Right atrium auricular region (tissue), 2 donors: ENCODE results near the gene PIGO. TPM values are rescaled to one million over a fixed set of nuclear protein-coding genes. Genes with fewer than 3 reads are reported as not detected.

ENCODE experiments used
- DNase-seq: peaks from one replicate; pipeline ENCODE4 v3.0.0-alpha.2; 2019; ENCODE audit warnings: low spot score
- H3K27ac ChIP-seq, 2 donors: fragments of 200-600 bp; sonication (generic); 1 replicate in 1 of 2; 2 replicates in 1 of 2; pipeline ENCODE4 v1.5.1; 2016 to 2019
- H3K27me3 ChIP-seq, 2 donors: fragments of 200-600 bp; sonication (generic); one replicate each; pipeline versions ENCODE4 v1.5.1 to v1.6.0; 2017 to 2019
- H3K36me3 ChIP-seq: fragments of 200-600 bp; sonication (generic); one replicate; pipeline ENCODE4 v1.5.1; 2016
- H3K4me1 ChIP-seq, 2 donors: fragments of 200-600 bp; sonication (generic); one replicate each; pipeline versions ENCODE4 v1.5.1 to v1.6.0; 2017 to 2019
- H3K4me3 ChIP-seq, 2 donors: fragments of 200-600 bp; sonication (generic); 1 replicate in 1 of 2; 2 replicates in 1 of 2; pipeline ENCODE4 v1.5.1; 2017 to 2019; ENCODE audit warnings: mild to moderate bottlenecking in 1 of 2, moderate library complexity in 1 of 2
- H3K9me3 ChIP-seq, 2 donors: fragments of 200-600 bp; sonication (generic); one replicate each; pipeline ENCODE4 v1.5.1; 2019
- CTCF ChIP-seq, 2 donors: fragments of 200-600 bp; sonication (generic); IDR thresholded peaks; one replicate each; pipeline ENCODE4 v1.5.1; 2019; ENCODE audit warnings: antibody characterized with exemption in 2 of 2
- total RNA-seq, 2 donors: library from RNA; depleted of rRNA; stranded (reverse); fragments of >200 nt; gene quantifications; one replicate each; pipeline ENCODE4 v1.1.0, GENCODE V29; 2016

The PIGO gene
- total RNA-seq, 2 donors from 2014 or later: 9.0 to 12.3 TPM

GRCh38 chr9:35060548-35061207, 35.7 kb downstream of the PIGO start:
- Histone ChIP-seq H3K27me3 (no peaks in the 10 kb centered on the region), H3K27ac (no peak overlapping the region), H3K4me3 (no peak overlapping the region), H3K9me3 (no peaks in the 10 kb centered on the region), H3K4me1 (no peaks in the 10 kb centered on the region), H3K36me3 (peaks cover 100% of the 10 kb centered on the region)
- no peak for TF ChIP-seq CTCF (IDR thresholded peaks at IDR 0.05)
- no peak for DNase-seq

- no peak overlapping the region for H3K27ac ChIP-seq
- no peaks in the 10 kb centered on the region for H3K27me3 ChIP-seq
- DNase-seq: no peak
- no peaks in the 10 kb centered on the region for H3K4me1 ChIP-seq
- H3K9me3 ChIP-seq: no peaks in the 10 kb centered on the region
- peaks cover 94% of the 10 kb centered on the region for H3K36me3 ChIP-seq
- TF ChIP-seq CTCF (IDR thresholded peaks at IDR 0.05): no peak
- no peak overlapping the region for H3K4me3 ChIP-seq
Measured at GRCh38 chr9:35059438-35059837, 37.0 kb downstream of the PIGO start.

GRCh38 chr9:35057271-35057620, 39.1 kb downstream of the PIGO start:
- Histone ChIP-seq H3K27ac (no peak overlapping the region), H3K4me3 (no peak overlapping the region), H3K27me3 (no peaks in the 10 kb centered on the region), H3K4me1 (no peaks in the 10 kb centered on the region), H3K9me3 (no peaks in the 10 kb centered on the region), H3K36me3 (peaks cover 75% of the 10 kb centered on the region)
- DNase-seq: no peak
- no peak for TF ChIP-seq CTCF (IDR thresholded peaks at IDR 0.05)

GRCh38 chr9:35056571-35057270, 39.7 kb downstream of the PIGO start:
- Histone ChIP-seq H3K4me1 (no peaks in the 10 kb centered on the region), H3K4me3 (no peak overlapping the region), H3K27me3 (no peaks in the 10 kb centered on the region), H3K36me3 (peaks cover 73% of the 10 kb centered on the region), H3K9me3 (no peaks in the 10 kb centered on the region), H3K27ac (no peak overlapping the region)
- TF ChIP-seq CTCF (IDR thresholded peaks at IDR 0.05): no peak
- DNase-seq: no peak

GRCh38 chr9:35054871-35055644, 41.3 kb downstream of the PIGO start:
- no peak for DNase-seq
- no peaks in the 10 kb centered on the region for H3K9me3 ChIP-seq
- peaks cover 0 to 9% of the 10 kb centered on the region in 2 donors for H3K4me1 ChIP-seq
- H3K27ac ChIP-seq: no peak overlapping the region
- no peak for TF ChIP-seq CTCF (IDR thresholded peaks at IDR 0.05)
- no peaks in the 10 kb centered on the region for H3K27me3 ChIP-seq
- no peak overlapping the region for H3K4me3 ChIP-seq
- H3K36me3 ChIP-seq: peaks cover 56% of the 10 kb centered on the region
